Measurements from ENCODE around the gene TBX18. TPM values are rescaled to one million over a fixed set of nuclear protein-coding genes. Genes with fewer than 3 reads are reported as not detected.

The TBX18 gene
- total and polyA plus RNA-seq, 10 donors: under 0.01 to 0.17 (median 0.03) TPM; not detected in 5

DNA sequence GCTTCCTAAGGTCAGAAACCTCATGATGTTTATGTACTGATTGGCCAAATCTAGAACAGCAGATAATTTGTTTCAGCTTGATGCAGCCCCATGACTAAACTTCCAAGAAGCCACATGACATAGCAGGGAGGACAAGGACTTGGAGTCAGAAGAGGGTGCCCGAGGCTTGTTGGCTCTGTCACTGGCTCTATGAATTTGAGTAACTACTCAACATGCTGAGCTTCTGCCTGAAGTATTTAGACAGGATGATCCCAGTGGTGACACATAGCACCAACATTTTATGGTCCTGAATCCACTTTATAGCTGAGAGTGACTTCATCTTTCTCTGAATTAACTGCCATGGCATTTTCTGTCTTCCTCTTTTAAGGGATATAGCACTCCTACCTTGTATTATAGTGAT is 13.5 kb upstream of the TBX18 start:
- no peaks in the 10 kb centered on the region for H3K36me3 ChIP-seq
- DNase-seq: no peak
- no peak for TF ChIP-seq POLR2AphosphoS5 (IDR thresholded peaks at IDR 0.05)
- no peak for TF ChIP-seq POLR2A (IDR thresholded peaks at IDR 0.05)
- TF ChIP-seq, protein P1, sequence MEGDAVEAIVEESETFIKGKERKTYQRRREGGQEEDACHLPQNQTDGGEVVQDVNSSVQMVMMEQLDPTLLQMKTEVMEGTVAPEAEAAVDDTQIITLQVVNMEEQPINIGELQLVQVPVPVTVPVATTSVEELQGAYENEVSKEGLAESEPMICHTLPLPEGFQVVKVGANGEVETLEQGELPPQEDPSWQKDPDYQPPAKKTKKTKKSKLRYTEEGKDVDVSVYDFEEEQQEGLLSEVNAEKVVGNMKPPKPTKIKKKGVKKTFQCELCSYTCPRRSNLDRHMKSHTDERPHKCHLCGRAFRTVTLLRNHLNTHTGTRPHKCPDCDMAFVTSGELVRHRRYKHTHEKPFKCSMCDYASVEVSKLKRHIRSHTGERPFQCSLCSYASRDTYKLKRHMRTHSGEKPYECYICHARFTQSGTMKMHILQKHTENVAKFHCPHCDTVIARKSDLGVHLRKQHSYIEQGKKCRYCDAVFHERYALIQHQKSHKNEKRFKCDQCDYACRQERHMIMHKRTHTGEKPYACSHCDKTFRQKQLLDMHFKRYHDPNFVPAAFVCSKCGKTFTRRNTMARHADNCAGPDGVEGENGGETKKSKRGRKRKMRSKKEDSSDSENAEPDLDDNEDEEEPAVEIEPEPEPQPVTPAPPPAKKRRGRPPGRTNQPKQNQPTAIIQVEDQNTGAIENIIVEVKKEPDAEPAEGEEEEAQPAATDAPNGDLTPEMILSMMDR (IDR thresholded peaks at IDR 0.05 in 8 of 11, conservative IDR thresholded peaks at IDR 0.05 in 3 of 11): no peak
- H3K27me3 ChIP-seq (replicated peaks in 1 of 7): peaks cover 7 to 65% (median 47%) of the 10 kb centered on the region in 7 donors
- no peak overlapping the region for H3K27ac ChIP-seq
- intact Hi-C loops (cut with DNase I; ENCODE audit: low total_unique reads): no loop called here
- H3K9me3 ChIP-seq: peaks cover 0 to 10% (median 0%) of the 10 kb centered on the region in 8 donors
- H3K4me3 ChIP-seq: no peak overlapping the region
- WGBS, 5 donors: 50 to 83% (median 80%) methylated on average over 1 of the region's 1 CpG
- peaks cover 0 to 23% (median 15%) of the 10 kb centered on the region in 6 donors for H3K4me1 ChIP-seq

DNA sequence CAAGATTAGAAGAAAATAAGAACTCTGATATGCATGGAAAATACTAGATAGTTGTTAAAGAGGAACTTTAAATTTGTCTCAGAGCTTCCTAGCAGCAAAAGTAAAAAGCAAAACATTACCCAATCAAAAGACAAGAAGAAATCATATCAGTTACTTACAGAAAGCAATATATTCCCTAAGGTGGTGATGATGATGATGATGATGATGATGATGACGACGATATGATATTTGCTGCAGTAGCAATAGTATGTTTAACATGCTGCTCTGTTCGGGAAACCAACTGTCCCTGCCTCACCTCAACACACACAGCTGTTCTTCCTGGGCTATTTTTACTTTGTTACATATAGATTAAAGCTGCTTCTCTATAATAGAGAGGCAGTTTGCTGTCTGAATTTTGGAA is 12.0 kb upstream of the TBX18 start:
- no peak for DNase-seq
- Histone ChIP-seq H3K27me3 (replicated peaks in 1 of 7) (peaks cover 7 to 80% (median 61%) of the 10 kb centered on the region in 7 donors), H3K4me1 (peaks cover 0 to 23% (median 15%) of the 10 kb centered on the region in 6 donors), H3K4me3 (no peak overlapping the region), H3K27ac (no peak overlapping the region), H3K9me3 (peaks cover 0 to 10% (median 0%) of the 10 kb centered on the region in 8 donors), H3K36me3 (no peaks in the 10 kb centered on the region)
- TF ChIP-seq, protein P1 (IDR thresholded peaks at IDR 0.05 in 8 of 11, conservative IDR thresholded peaks at IDR 0.05 in 3 of 11): no peak
- TF ChIP-seq POLR2AphosphoS5 (IDR thresholded peaks at IDR 0.05): no peak
- no peak for TF ChIP-seq POLR2A (IDR thresholded peaks at IDR 0.05)
- 49 to 66% (median 62%) methylated on average over 3 of the region's 3 CpGs for WGBS, 5 donors
- intact Hi-C loops (cut with DNase I; ENCODE audit: low total_unique reads): no loop called here

DNA sequence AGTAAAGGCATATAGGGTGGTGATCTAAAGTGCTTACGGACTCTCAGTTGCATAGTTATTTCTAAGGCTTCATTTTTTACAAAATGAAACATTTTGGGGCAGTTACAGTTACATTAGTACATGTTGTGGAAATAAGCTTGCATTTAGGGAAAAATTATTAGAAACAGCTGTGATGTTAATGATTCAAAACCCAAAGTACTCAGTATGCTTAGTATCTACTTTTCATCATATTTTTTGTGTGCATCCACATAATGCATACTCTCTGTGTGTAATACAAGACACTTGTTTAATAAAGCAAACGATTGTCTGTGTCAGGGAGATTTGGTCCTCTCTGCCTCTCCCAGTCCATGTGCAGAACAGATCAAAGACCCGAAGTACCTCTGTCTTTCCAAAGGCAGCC is 11.4 kb upstream of the TBX18 start:
- TF ChIP-seq POLR2AphosphoS5 (IDR thresholded peaks at IDR 0.05) (no peak), POLR2A (IDR thresholded peaks at IDR 0.05) (no peak)
- TF ChIP-seq, protein P1 (IDR thresholded peaks at IDR 0.05 in 8 of 11, conservative IDR thresholded peaks at IDR 0.05 in 3 of 11): no peak
- Histone ChIP-seq H3K9me3 (peaks cover 0 to 10% (median 0%) of the 10 kb centered on the region in 8 donors), H3K27ac (no peak overlapping the region), H3K27me3 (replicated peaks in 1 of 7) (peaks cover 10 to 86% (median 68%) of the 10 kb centered on the region in 7 donors), H3K36me3 (no peaks in the 10 kb centered on the region), H3K4me3 (no peak overlapping the region), H3K4me1 (peaks cover 0 to 23% (median 15%) of the 10 kb centered on the region in 6 donors)
- intact Hi-C loops (cut with DNase I; ENCODE audit: low total_unique reads): no loop called here
- WGBS, 5 donors: 62 to 79% (median 68%) methylated on average over 3 of the region's 3 CpGs
- DNase-seq: no peak

DNA sequence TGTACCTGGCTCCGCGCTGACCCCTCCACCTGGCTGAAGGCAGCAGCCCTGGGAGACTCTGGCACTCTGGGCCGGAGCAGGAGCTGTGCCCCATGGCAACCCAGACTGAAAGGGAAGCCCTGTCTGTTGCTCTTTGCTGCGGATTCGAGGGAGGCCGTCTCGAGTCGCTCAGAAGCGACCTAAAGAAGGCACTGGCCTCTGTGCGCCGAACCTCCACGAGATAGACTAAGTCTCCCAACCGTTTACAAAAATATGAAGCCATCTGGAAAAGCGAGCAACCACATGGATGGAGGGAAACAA is 10.5 kb upstream of the TBX18 start:
- peaks cover 0 to 10% (median 0%) of the 10 kb centered on the region in 8 donors for H3K9me3 ChIP-seq
- intact Hi-C loops (cut with DNase I; ENCODE audit: low total_unique reads): no loop called here
- no peak overlapping the region for H3K27ac ChIP-seq
- no peak for TF ChIP-seq POLR2AphosphoS5 (IDR thresholded peaks at IDR 0.05)
- TF ChIP-seq, protein P1 (IDR thresholded peaks at IDR 0.05 in 8 of 11, conservative IDR thresholded peaks at IDR 0.05 in 3 of 11): no peak
- TF ChIP-seq POLR2A (IDR thresholded peaks at IDR 0.05): no peak
- H3K36me3 ChIP-seq: no peaks in the 10 kb centered on the region
- peak overlapping the region in 5 of 8 donors; percentile 24 to 62 (median 35) for H3K4me3 ChIP-seq
- 6 to 14% (median 7%) methylated on average over 11 to 14 of the region's 14 CpGs for WGBS, 5 donors
- H3K4me1 ChIP-seq: peaks cover 0 to 23% (median 15%) of the 10 kb centered on the region in 6 donors
- DNase-seq: no peak
- H3K27me3 ChIP-seq (replicated peaks in 1 of 7): peaks cover 10 to 94% (median 75%) of the 10 kb centered on the region in 7 donors
